ENCODE data around the gene PATJ.

DNA sequence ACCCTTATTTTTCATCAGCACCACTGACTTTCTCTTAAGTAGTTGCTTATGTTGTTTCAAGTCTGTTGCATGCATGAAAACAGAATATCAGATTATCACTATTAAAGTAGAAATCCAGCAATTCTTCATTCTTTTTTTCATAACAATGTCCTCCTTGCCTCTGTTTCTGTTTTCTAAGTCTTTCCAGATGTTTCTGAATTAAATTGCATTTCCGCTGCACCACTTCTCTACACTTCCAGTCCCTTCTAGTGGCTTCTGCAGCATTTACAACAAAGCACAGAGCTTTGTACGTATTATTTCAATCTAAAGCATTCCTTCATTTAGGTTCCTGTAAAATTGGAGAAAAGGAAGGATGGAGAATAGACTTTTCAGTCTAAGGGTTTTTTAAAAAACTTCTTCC, 42.4 kb downstream of the PATJ start:
- TF ChIP-seq, protein P1, sequence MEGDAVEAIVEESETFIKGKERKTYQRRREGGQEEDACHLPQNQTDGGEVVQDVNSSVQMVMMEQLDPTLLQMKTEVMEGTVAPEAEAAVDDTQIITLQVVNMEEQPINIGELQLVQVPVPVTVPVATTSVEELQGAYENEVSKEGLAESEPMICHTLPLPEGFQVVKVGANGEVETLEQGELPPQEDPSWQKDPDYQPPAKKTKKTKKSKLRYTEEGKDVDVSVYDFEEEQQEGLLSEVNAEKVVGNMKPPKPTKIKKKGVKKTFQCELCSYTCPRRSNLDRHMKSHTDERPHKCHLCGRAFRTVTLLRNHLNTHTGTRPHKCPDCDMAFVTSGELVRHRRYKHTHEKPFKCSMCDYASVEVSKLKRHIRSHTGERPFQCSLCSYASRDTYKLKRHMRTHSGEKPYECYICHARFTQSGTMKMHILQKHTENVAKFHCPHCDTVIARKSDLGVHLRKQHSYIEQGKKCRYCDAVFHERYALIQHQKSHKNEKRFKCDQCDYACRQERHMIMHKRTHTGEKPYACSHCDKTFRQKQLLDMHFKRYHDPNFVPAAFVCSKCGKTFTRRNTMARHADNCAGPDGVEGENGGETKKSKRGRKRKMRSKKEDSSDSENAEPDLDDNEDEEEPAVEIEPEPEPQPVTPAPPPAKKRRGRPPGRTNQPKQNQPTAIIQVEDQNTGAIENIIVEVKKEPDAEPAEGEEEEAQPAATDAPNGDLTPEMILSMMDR (IDR thresholded peaks at IDR 0.05): no peak
- TF ChIP-seq EP300 (IDR thresholded peaks at IDR 0.05; ENCODE audit: low read depth) (no peak), POLR2AphosphoS5 (IDR thresholded peaks at IDR 0.05) (no peak), POLR2A (IDR thresholded peaks at IDR 0.05) (no peak)
